SKM-1 (cell line): ENCODE measurements around the gene UBR1.
"Not testable (repeated sequence)": the region's sequence is repeated elsewhere in the genome, so short reads cannot be mapped to it uniquely, and the experiment has no call there.

Experiments used
- DNase-seq: peaks from one replicate; lab custom pipeline; 2025; ENCODE audit not compliant: unreplicated experiment; lab: John Stamatoyannopoulos, UW

The UBR1 gene

GRCh38 chr15:42979113-42979512 is 126.7 kb downstream of the UBR1 start:
- DNase-seq, result not testable (repeated sequence)

- no peak for DNase-seq
Measured at GRCh38 chr15:42974202-42974862, 131.5 kb downstream of the UBR1 start.

- DNase-seq, result no peak
Measured at GRCh38 chr15:42973114-42973513, 132.7 kb downstream of the UBR1 start.

- DNase-seq, result no peak
Measured at GRCh38 chr15:42971830-42972229, 134.0 kb downstream of the UBR1 start.

GRCh38 chr15:42964476-42964875 is 141.4 kb downstream of the UBR1 start:
- no peak for DNase-seq

GRCh38 chr15:42955518-42955917 is 150.3 kb downstream of the UBR1 start:
- no peak for DNase-seq

- no peak for DNase-seq
Measured at GRCh38 chr15:42954291-42954690, 151.5 kb downstream of the UBR1 start.

GRCh38 chr15:42948898-42949297 is 156.9 kb downstream of the UBR1 start:
- DNase-seq, result not testable (repeated sequence)

- DNase-seq, result no peak
Measured at GRCh38 chr15:42940527-42940926, 165.3 kb downstream of the UBR1 start.

- DNase-seq, result no peak
Measured at GRCh38 chr15:42939841-42940240, 166.0 kb downstream of the UBR1 start.

GRCh38 chr15:42937143-42937542 is 168.7 kb downstream of the UBR1 start:
- no peak for DNase-seq

- no peak for DNase-seq
Measured at GRCh38 chr15:42933886-42934667, 171.8 kb downstream of the UBR1 start.

GRCh38 chr15:42932833-42933515 is 172.9 kb downstream of the UBR1 start:
- no peak for DNase-seq

- DNase-seq, result no peak
Measured at GRCh38 chr15:42931702-42932486, 173.9 kb downstream of the UBR1 start.

- no peak for DNase-seq
Measured at GRCh38 chr15:42929306-42929848, 176.5 kb downstream of the UBR1 start.

- DNase-seq, result no peak
Measured at GRCh38 chr15:42921342-42921731, 184.5 kb downstream of the UBR1 start.

- DNase-seq, result peak; percentile 99
Measured at GRCh38 chr15:42920519-42921341, 185.1 kb downstream of the UBR1 start, which contains the start of gene TTBK2. Gene TTBK2, minus strand, starts transcription at chr15:42920778. Its CDS starts 42,161 bp downstream, at chr15:42878617.

- DNase-seq, result peak; percentile 41
Measured at GRCh38 chr15:42919799-42920518, 185.9 kb downstream of the UBR1 start.

- no peak for DNase-seq
Measured at GRCh38 chr15:42919308-42919707, 186.5 kb downstream of the UBR1 start.
